ENCODE data around the gene TUBB4A. TPM values are rescaled to one million over a fixed set of nuclear protein-coding genes. Genes with fewer than 3 reads are reported as not detected.

TUBB4A gene
- total RNA-seq, 1 experiment from 2014 or later = 4.4 TPM

DNA sequence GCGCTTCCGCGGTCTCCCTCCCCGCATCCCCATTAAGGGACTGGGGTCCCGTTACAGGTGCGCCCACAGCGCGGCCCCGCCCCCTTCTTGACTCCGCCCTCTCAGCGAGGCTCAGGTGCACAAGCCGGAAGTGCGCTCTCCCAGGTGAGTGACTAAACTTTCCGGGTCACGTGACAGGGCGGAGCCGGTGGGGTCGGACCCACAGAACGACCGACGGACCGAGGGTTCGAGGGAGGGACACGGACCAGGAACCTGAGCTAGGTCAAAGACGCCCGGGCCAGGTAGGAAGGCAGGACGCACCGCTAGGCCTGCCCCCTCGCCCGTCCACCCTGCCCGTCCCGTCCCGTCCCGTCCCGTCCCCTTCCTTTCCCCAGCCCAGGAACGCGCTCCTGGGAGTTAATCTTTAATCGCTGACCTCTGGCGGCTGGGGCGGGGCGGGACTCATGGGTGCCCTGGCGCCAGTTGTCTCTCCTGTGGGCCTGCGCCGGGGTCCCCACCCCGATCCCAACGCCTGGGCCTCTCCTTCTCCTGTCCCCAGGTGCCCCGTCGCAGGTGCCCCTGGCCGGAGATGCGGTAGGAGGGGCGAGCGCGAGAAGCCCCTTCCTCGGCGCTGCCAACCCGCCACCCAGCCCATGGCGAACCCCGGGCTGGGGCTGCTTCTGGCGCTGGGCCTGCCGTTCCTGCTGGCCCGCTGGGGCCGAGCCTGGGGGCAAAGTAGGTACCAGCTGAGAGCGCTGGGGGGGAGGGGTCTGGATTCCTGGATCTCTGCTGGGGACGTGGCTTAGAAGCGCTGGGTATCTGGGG lies 37.8 kb downstream of the TUBB4A start, which contains the start of gene CRB3:
Gene CRB3 (plus strand): TSS at position 202 of the 804 bp plus-strand sequence. CDS start 431 bp downstream, at position 633.
- no peak for DNase-seq (ENCODE audit: low read depth, low spot score)
- CTCF ChIA-PET = interaction anchor here (0.6 kb wide), 1 partner anchor 152 kb away, joined by 6 read pairs; no protein-coding TSS in a partner anchor
- BruUV-seq (replicated peaks) = no TSS peak
- POLR2A ChIA-PET = no interaction called here
- intact Hi-C loops (cut with micrococcal nuclease; ENCODE audit: unreplicated experiment) = no loop called here
- H3K9me3 ChIP-seq (ENCODE audit: control insufficient read depth, insufficient read depth, low read depth, low read length) = no peaks in the 10 kb centered on the region
- no peak within 1 kb of the TSS for H3K27ac ChIP-seq (ENCODE audit: low read length)
- TF ChIP-seq TCF7L2 (IDR thresholded peaks at IDR 0.05; ENCODE audit: low read depth, low read length) (no peak), SIN3A (IDR thresholded peaks at IDR 0.05; ENCODE audit: borderline replicate concordance, insufficient read depth, low read depth, low read length) (no peak)
- TF ChIP-seq, protein P1, sequence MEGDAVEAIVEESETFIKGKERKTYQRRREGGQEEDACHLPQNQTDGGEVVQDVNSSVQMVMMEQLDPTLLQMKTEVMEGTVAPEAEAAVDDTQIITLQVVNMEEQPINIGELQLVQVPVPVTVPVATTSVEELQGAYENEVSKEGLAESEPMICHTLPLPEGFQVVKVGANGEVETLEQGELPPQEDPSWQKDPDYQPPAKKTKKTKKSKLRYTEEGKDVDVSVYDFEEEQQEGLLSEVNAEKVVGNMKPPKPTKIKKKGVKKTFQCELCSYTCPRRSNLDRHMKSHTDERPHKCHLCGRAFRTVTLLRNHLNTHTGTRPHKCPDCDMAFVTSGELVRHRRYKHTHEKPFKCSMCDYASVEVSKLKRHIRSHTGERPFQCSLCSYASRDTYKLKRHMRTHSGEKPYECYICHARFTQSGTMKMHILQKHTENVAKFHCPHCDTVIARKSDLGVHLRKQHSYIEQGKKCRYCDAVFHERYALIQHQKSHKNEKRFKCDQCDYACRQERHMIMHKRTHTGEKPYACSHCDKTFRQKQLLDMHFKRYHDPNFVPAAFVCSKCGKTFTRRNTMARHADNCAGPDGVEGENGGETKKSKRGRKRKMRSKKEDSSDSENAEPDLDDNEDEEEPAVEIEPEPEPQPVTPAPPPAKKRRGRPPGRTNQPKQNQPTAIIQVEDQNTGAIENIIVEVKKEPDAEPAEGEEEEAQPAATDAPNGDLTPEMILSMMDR (IDR thresholded peaks at IDR 0.05) = no peak
- TF ChIP-seq, protein P2, sequence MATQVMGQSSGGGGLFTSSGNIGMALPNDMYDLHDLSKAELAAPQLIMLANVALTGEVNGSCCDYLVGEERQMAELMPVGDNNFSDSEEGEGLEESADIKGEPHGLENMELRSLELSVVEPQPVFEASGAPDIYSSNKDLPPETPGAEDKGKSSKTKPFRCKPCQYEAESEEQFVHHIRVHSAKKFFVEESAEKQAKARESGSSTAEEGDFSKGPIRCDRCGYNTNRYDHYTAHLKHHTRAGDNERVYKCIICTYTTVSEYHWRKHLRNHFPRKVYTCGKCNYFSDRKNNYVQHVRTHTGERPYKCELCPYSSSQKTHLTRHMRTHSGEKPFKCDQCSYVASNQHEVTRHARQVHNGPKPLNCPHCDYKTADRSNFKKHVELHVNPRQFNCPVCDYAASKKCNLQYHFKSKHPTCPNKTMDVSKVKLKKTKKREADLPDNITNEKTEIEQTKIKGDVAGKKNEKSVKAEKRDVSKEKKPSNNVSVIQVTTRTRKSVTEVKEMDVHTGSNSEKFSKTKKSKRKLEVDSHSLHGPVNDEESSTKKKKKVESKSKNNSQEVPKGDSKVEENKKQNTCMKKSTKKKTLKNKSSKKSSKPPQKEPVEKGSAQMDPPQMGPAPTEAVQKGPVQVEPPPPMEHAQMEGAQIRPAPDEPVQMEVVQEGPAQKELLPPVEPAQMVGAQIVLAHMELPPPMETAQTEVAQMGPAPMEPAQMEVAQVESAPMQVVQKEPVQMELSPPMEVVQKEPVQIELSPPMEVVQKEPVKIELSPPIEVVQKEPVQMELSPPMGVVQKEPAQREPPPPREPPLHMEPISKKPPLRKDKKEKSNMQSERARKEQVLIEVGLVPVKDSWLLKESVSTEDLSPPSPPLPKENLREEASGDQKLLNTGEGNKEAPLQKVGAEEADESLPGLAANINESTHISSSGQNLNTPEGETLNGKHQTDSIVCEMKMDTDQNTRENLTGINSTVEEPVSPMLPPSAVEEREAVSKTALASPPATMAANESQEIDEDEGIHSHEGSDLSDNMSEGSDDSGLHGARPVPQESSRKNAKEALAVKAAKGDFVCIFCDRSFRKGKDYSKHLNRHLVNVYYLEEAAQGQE (IDR thresholded peaks at IDR 0.05; ENCODE audit: insufficient read depth in 1 of 2, low read depth in 2 of 2, low read length in 1 of 2) = no peak
- no peak for ATAC-seq
- peaks cover 3% of the 10 kb centered on the region for H3K4me1 ChIP-seq (ENCODE audit: control insufficient read depth, insufficient read depth, low read length)
- H3K36me3 ChIP-seq (ENCODE audit: control insufficient read depth, insufficient read depth, low read length) = peaks cover 4% of the 10 kb centered on the region; the same call in 1 of the 2 replicates
- in situ Hi-C loops (cut with HindIII; ENCODE audit: low pct_unique_long_range_greater_than_20kb, low sequenced_read_pairs) = no loop called here
- peak within 1 kb of the TSS; percentile 17 to 26; a peak in 3 of 4 replicates for H3K4me3 ChIP-seq (ENCODE audit: low read depth in 2 of 2, low read length in 2 of 2)
- no peaks in the 10 kb centered on the region for H3K27me3 ChIP-seq (ENCODE audit: control insufficient read depth, insufficient read depth, low read length)

DNA sequence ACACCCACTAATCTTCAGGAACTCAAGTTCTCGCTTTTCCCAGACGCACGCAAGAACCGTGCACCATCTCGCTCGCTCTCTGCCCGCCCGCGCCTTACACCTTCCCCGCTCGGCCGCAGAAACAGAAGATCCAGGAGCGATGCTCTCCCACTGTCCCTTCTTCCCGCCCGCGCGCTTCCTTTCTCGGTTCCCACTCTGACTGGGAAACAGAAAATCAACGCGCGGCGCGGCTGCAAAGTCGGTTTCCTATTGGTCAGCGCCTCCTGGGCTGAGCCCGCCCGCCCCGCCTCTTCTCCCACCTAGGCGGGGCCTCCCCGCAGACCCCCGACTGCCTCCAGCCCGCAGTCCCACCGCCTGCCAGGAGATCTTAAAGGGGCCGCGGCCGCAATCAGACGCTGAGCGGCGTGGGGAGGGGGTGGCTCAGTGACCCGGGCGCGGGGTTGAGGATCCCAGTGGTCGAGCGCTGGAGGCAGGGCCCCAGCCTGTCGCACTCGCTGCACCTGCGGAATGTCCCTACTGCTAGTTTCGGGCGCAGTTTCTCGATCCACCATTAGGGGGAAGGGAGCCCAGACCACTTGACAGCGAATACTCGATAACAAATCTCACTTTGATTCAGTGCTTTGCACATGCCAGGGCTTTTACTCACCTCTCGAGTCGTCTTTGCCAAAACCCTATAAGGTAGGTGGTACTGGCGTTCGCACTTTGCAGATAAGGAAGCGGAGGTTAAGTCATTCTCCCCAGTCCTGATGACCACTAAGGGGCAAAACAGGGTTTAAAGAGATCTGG lies 41.8 kb downstream of the TUBB4A start:
- Histone ChIP-seq H3K9me3 (ENCODE audit: control insufficient read depth, insufficient read depth, low read depth, low read length) (no peaks in the 10 kb centered on the region), H3K27me3 (ENCODE audit: control insufficient read depth, insufficient read depth, low read length) (no peaks in the 10 kb centered on the region), H3K4me1 (ENCODE audit: control insufficient read depth, insufficient read depth, low read length) (peaks cover 3% of the 10 kb centered on the region), H3K36me3 (ENCODE audit: control insufficient read depth, insufficient read depth, low read length) (peaks cover 8% of the 10 kb centered on the region; the same call in 1 of the 2 replicates), H3K4me3 (ENCODE audit: low read depth in 2 of 2, low read length in 2 of 2) (peak overlapping the region; percentile 63 to 81), H3K27ac (ENCODE audit: low read length) (0 out of 2 replicates have a peak overlapping the region, but pooled peaks have one; percentile 23)
- TF ChIP-seq, protein P1 (IDR thresholded peaks at IDR 0.05) = no peak
- TF ChIP-seq POLR2AphosphoS5 (IDR thresholded peaks at IDR 0.05; ENCODE audit: low read depth, low read length) (no peak), SIN3A (IDR thresholded peaks at IDR 0.05; ENCODE audit: borderline replicate concordance, insufficient read depth, low read depth, low read length) (no peak), TCF7L2 (IDR thresholded peaks at IDR 0.05; ENCODE audit: low read depth, low read length) (no peak)
- TF ChIP-seq, protein P2 (IDR thresholded peaks at IDR 0.05; ENCODE audit: insufficient read depth in 1 of 2, low read depth in 2 of 2, low read length in 1 of 2) = no peak
- ATAC-seq = peak; percentile 89
- ChIA-PET CTCF (interaction anchor here (0.9 kb wide), 1 partner anchor 43 kb away, joined by 3 read pairs; no protein-coding TSS in a partner anchor), POLR2A (no interaction called here)
- intact Hi-C loops (cut with micrococcal nuclease; ENCODE audit: unreplicated experiment) = no loop called here
- in situ Hi-C loops (cut with HindIII; ENCODE audit: low pct_unique_long_range_greater_than_20kb, low sequenced_read_pairs) = no loop called here
- peak; percentile 72 for DNase-seq (ENCODE audit: low read depth, low spot score)
- BruUV-seq (replicated peaks) = no TSS peak
